ENCODE results near the gene NANP. TPM values are rescaled to one million over a fixed set of nuclear protein-coding genes. Genes with fewer than 3 reads are reported as not detected.
"Not testable (repeated sequence)": the region's sequence is repeated elsewhere in the genome, so short reads cannot be mapped to it uniquely, and the experiment has no call there.

NANP gene
- total RNA-seq, 1 donor from 2014 or later: 3.7 TPM

DNA sequence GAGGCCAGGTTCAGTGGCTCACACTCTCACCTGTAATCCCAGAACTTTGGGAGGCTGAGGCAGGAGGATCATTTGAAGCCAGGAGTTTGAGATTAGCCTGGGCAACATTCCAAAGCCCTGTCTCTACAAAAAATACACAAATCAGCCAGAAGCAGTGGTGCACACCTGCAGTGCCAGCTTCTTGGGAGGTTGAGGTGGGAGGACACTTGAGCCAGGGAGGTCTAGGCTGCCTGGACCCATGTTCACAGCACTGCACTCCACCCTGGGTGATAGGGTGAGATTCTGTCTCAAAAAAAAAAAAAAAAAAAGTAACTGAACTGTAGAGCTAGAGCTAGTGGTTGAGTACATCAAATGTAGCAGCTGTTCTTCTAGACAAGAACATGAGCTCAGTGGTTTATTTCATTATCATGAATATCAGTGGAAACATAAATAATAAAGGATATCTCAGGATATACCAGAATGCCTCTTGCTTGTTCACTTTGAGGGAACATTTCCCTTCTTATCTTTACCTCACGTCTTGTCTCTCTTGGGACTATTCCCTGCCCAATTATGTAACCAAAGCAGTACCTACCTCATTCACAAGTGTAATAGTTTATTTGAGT is 17.6 kb downstream of the NANP start:
- H3K27me3 ChIP-seq: no peaks in the 10 kb centered on the region
- TF ChIP-seq, protein P1, sequence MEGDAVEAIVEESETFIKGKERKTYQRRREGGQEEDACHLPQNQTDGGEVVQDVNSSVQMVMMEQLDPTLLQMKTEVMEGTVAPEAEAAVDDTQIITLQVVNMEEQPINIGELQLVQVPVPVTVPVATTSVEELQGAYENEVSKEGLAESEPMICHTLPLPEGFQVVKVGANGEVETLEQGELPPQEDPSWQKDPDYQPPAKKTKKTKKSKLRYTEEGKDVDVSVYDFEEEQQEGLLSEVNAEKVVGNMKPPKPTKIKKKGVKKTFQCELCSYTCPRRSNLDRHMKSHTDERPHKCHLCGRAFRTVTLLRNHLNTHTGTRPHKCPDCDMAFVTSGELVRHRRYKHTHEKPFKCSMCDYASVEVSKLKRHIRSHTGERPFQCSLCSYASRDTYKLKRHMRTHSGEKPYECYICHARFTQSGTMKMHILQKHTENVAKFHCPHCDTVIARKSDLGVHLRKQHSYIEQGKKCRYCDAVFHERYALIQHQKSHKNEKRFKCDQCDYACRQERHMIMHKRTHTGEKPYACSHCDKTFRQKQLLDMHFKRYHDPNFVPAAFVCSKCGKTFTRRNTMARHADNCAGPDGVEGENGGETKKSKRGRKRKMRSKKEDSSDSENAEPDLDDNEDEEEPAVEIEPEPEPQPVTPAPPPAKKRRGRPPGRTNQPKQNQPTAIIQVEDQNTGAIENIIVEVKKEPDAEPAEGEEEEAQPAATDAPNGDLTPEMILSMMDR (IDR thresholded peaks at IDR 0.05): no peak
- TF ChIP-seq POLR2A (IDR thresholded peaks at IDR 0.05) (no peak), POLR2AphosphoS5 (IDR thresholded peaks at IDR 0.05; ENCODE audit: insufficient read depth in 1 of 2, low read depth in 1 of 2) (no peak)
- intact Hi-C loops (cut with DNase I): no loop called here

DNA sequence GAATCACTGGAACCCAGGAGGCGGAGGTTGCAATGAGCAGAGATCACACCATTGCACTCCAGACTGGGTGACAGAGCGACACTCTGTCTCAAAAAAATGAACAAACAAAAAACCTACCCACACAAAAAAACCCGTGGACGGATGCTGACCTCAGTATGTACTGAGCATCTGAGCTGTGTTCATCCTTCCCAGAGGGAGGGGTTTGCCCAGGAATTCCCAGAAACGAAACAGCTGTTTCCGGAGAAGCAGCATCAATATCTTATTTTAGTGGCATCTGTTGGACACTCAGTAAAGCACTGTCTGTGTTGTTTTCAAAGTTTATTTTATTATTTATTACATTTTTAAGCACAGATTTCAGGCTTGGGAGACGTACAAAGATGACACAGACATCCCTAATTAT is 18.7 kb downstream of the NANP start:
- H3K4me3 ChIP-seq: no peak overlapping the region
- TF ChIP-seq, protein P1 (IDR thresholded peaks at IDR 0.05): no peak
- TF ChIP-seq POLR2AphosphoS5 (IDR thresholded peaks at IDR 0.05; ENCODE audit: insufficient read depth in 1 of 2, low read depth in 1 of 2): no peak
- no peak for TF ChIP-seq POLR2A (IDR thresholded peaks at IDR 0.05)
- H3K9me3 ChIP-seq: no peaks in the 10 kb centered on the region
- no peaks in the 10 kb centered on the region for H3K36me3 ChIP-seq
- no peaks in the 10 kb centered on the region for H3K4me1 ChIP-seq
- H3K27me3 ChIP-seq: no peaks in the 10 kb centered on the region
- intact Hi-C loops (cut with DNase I): no loop called here
- H3K27ac ChIP-seq: no peak overlapping the region
- DNase-seq (ENCODE audit: extremely low spot score in 2 of 2): no peak

More for the DNA sequence above, 17.6 kb downstream of the NANP start:
- H3K4me1 ChIP-seq: no peaks in the 10 kb centered on the region
- H3K4me3 ChIP-seq: no peak overlapping the region
- no peaks in the 10 kb centered on the region for H3K9me3 ChIP-seq
- H3K36me3 ChIP-seq: no peaks in the 10 kb centered on the region
- DNase-seq (ENCODE audit: extremely low spot score in 2 of 2): no peak
- H3K27ac ChIP-seq: no peak overlapping the region

DNA sequence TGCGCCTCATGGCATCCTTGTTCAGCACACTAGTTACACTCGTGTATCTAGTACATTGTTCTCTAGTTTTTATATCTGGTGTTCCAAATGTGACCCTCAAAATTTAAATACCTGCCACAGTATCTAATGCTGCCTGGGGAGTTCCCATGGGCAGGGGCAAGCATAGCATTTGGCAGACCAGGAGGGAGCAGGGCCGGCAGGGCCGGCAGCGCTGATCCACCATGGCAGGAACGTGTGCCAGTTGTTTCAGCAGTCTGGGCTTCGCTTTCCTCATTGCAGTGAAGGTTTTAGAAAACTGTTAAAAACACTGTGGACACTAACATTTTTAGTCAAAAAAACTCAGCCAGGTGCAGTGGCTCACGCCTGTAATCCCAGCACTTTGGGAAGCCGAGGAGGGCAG is 19.2 kb downstream of the NANP start:
- H3K27me3 ChIP-seq: no peaks in the 10 kb centered on the region
- no peak overlapping the region for H3K4me3 ChIP-seq
- intact Hi-C loops (cut with DNase I): no loop called here
- H3K36me3 ChIP-seq: no peaks in the 10 kb centered on the region
- H3K9me3 ChIP-seq: no peaks in the 10 kb centered on the region
- no peak overlapping the region for H3K27ac ChIP-seq
- TF ChIP-seq POLR2AphosphoS5 (IDR thresholded peaks at IDR 0.05; ENCODE audit: insufficient read depth in 1 of 2, low read depth in 1 of 2) (no peak), POLR2A (IDR thresholded peaks at IDR 0.05) (no peak)
- TF ChIP-seq, protein P1 (IDR thresholded peaks at IDR 0.05): no peak
- DNase-seq (ENCODE audit: extremely low spot score in 2 of 2): no peak
- no peaks in the 10 kb centered on the region for H3K4me1 ChIP-seq

DNA sequence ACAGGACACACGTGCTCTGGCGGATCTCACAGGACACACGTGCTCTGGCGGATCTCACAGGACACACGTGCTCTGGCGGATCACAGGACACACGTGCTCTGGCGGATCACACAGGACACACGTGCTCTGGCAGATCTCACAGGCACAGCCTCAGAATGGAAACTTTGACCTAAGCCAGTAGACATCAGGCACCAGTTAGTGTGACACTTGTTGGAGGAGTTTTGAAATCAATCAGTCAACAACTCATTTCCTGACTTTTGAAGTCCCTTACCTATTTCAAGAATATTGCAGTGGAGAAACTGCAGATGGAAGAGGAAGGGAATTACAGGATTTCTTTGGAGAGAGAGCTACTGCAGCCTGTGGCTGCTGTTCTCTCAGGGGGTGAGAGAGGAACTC is 20.9 kb downstream of the NANP start:
- intact Hi-C loops (cut with DNase I); H3K4me3 ChIP-seq; H3K27ac ChIP-seq; H3K4me1 ChIP-seq; H3K36me3 ChIP-seq; DNase-seq (ENCODE audit: extremely low spot score in 2 of 2); H3K9me3 ChIP-seq; H3K27me3 ChIP-seq: not testable (repeated sequence)

DNA sequence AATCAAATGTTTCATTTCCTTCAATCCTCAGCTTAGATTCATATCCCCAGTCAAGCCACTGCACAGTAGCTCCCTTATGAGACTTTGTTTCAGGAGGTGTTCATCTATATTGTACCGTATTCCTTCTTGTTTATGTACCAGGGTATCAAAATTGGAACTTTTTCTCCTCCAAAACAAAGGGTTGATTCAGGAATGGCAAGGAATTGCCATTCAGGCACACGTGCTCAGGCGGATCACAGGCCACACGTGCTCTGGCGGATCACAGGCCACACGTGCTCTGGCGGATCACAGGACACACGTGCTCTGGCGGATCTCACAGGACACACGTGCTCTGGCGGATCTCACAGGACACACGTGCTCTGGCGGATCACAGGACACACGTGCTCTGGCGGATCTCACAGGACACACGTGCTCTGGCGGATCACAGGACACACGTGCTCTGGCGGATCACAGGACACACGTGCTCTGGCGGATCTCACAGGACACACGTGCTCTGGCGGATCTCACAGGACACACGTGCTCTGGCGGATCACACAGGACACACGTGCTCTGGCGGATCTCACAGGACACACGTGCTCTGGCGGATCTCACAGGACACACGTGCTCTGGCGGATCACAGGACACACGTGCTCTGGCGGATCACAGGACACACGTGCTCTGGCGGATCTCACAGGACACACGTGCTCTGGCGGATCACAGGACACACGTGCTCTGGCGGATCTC is 21.5 kb downstream of the NANP start:
- DNase-seq (ENCODE audit: extremely low spot score in 2 of 2); H3K4me3 ChIP-seq; H3K36me3 ChIP-seq; intact Hi-C loops (cut with DNase I); H3K4me1 ChIP-seq; H3K27ac ChIP-seq; H3K27me3 ChIP-seq; H3K9me3 ChIP-seq: not testable (repeated sequence)

DNA sequence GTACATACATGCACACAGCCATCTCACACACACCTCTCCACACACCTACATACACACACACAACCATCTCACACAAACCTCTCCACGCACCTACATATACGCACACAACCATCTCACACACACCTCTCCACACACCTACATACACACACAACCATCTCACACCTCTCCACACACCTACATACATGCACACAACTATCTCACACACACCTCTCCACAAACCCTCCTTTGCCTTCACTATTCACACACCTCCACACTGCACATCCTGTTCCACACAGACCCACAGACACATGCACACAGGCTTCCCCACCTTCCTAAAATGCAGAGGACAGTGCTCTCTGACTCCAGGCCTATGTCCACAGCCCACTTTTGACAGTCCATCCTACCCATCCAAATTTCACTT is 22.2 kb downstream of the NANP start:
- no peaks in the 10 kb centered on the region for H3K36me3 ChIP-seq
- no peak overlapping the region for H3K27ac ChIP-seq
- intact Hi-C loops (cut with DNase I): no loop called here
- no peaks in the 10 kb centered on the region for H3K4me1 ChIP-seq
- no peak for DNase-seq (ENCODE audit: extremely low spot score in 2 of 2)
- TF ChIP-seq POLR2A (IDR thresholded peaks at IDR 0.05) (no peak), POLR2AphosphoS5 (IDR thresholded peaks at IDR 0.05; ENCODE audit: insufficient read depth in 1 of 2, low read depth in 1 of 2) (no peak)
- TF ChIP-seq, protein P1 (IDR thresholded peaks at IDR 0.05): no peak
- no peak overlapping the region for H3K4me3 ChIP-seq
- no peaks in the 10 kb centered on the region for H3K27me3 ChIP-seq
- no peaks in the 10 kb centered on the region for H3K9me3 ChIP-seq
